Neural progenitor cell (in vitro differentiated cells): ENCODE results near the gene BCL2L11.

Experiments used
- EZH2phosphoT487 ChIP-seq: fragments of 200-600 bp; sonication (generic); IDR thresholded peaks from 2 replicates; pipeline ENCODE4 v1.6.1; 2017; ENCODE audit warnings: antibody characterized with exemption
- TF ChIP-seq, protein P1 (sequence below): fragments of 200-600 bp; sonication (generic); IDR thresholded peaks from 2 replicates; pipeline ENCODE4 v1.5.1; 2017; ENCODE audit warnings: antibody characterized with exemption, mild to moderate bottlenecking

DNA sequence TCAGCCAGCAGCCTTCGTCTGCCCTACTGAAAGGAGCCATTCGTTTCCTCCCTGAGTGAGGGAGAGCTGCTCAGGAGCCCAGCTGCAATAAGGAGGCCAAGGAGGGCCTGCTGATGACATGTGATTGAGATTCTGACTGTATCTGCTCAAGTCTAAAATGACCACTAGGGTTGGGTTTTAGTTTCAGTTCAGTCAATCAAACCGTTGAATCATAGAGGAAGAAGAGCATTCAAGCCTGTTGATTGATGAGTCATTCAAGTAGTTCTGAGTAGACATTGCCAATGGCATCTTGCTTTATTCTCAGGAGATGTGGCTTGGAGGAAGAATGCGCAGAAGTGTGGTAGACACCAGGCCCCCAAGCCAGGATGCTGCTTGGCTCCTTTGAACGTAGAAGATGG is 19.9 kb upstream of the BCL2L11 start:
- TF ChIP-seq, protein P1, sequence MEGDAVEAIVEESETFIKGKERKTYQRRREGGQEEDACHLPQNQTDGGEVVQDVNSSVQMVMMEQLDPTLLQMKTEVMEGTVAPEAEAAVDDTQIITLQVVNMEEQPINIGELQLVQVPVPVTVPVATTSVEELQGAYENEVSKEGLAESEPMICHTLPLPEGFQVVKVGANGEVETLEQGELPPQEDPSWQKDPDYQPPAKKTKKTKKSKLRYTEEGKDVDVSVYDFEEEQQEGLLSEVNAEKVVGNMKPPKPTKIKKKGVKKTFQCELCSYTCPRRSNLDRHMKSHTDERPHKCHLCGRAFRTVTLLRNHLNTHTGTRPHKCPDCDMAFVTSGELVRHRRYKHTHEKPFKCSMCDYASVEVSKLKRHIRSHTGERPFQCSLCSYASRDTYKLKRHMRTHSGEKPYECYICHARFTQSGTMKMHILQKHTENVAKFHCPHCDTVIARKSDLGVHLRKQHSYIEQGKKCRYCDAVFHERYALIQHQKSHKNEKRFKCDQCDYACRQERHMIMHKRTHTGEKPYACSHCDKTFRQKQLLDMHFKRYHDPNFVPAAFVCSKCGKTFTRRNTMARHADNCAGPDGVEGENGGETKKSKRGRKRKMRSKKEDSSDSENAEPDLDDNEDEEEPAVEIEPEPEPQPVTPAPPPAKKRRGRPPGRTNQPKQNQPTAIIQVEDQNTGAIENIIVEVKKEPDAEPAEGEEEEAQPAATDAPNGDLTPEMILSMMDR, result no peak
- TF ChIP-seq EZH2phosphoT487, result no peak
